IPS-11a (cell line): ENCODE measurements around the gene GAREM2.
"Not testable (repeated sequence)": the region's sequence is repeated elsewhere in the genome, so short reads cannot be mapped to it uniquely, and the experiment has no call there.

Experiments
- H3K4me3 ChIP-seq: one replicate; pipeline ENCODE4 v1.5.1; 2013; ENCODE audit warnings: low read depth, low read length, control low read depth

The GAREM2 gene

DNA sequence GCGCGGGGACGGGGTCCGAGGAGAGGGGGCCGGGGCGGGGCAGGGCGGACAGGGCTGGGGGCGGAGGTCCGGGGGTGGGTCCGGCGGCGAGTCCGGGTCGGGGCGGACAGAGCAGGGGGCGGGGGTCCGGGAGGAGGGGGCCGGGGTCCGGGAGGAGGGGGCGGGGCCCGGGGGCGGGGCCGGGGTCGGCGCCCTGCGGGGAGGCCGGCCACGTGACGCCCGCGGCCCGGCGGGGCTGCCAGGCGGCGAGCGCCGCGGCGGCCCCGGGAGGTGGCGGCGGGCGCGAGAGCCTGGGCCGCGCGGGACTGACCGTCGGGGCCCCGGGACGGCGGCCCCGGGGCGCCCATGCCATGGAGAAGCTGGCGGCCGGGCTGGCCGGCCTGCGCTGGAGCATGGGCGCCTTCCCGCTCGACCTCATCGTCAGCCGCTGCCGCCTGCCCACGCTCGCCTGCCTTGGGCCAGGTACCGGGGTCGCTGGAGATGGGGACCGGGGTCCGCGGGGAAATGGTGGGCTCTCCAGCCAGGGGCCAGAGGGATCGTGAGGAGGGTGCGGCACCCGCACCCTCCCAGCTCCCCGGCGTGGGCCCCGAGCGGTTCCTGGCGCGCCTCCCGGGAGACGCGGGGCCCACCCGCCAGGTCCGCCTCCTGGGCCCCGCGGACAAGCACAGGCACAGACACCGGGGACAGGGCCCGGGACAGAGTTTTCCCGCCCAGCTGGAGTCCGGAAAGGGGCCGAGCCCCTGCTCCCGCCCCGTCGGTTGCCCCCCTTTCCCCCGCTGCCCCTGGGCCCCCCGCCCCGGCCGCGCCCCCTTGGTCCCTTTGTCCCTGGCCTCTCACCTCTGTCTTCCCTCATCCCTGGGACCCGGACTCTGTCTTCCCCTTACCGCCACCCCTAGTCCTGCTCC, at the start of gene GAREM2:
GAREM2 (plus strand) TSS at position 218 of the 905 bp plus-strand sequence; CDS start at position 351, 133 bp downstream.
- peak within 1 kb of the TSS; percentile 60 for H3K4me3 ChIP-seq

DNA sequence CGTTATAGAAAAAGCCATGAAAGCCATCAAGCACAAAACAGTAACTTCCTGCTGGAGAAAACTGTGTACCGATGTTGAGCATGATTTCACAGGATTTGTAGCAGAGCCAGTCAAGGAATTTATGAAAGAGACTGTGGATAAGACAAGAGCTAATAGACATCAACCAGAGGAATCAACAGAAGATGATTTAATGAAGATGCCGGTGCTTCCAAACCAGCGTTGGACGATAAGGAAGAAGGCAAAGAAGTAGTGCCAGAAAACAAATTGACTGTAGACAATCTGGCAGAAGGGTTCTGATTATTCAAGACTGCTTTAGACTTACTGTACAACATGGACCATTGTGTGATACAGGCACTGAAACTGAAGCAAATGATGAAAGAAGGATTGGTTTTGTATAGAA, 49.5 kb upstream of the GAREM2 start:
- no peak overlapping the region for H3K4me3 ChIP-seq

DNA sequence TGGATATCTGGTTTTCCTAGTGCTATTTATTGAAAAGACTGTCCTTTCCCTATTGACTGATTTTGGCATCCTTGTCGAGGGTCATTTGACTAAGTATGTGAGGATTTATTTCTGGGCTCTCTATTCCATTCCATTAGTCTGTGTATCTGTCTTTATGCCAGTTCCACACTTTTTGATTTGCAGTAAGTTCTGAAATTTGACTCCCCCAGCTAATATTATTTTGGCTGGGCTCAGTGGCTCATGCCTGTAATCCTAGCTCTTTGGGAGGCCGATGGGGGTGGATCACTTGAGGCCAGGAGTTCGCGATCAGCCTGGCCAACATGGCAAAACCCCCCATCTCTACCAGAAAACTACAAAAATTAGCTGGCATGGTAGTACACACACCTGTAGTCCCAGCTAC, 46.8 kb upstream of the GAREM2 start:
- no peak overlapping the region for H3K4me3 ChIP-seq

DNA sequence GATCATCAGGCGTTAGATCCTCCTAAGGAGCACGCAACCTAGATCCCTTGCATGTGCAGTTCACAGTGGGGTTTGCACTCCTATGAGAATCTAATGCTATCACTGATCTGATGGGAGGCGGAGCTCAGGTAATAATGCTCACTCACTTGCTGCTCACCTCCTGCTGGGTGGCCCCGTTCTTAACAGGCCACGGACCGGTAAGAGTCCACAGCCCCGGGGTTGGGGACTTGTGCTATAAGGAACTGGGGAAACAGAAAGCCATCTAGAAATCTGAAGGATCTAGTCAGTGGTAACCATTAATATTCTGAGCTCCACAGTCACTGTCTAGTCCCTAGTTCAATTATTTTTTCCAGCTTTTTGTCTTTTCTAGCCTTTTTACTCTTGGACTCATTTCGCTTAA, 44.7 kb upstream of the GAREM2 start:
- H3K4me3 ChIP-seq: no peak overlapping the region

DNA sequence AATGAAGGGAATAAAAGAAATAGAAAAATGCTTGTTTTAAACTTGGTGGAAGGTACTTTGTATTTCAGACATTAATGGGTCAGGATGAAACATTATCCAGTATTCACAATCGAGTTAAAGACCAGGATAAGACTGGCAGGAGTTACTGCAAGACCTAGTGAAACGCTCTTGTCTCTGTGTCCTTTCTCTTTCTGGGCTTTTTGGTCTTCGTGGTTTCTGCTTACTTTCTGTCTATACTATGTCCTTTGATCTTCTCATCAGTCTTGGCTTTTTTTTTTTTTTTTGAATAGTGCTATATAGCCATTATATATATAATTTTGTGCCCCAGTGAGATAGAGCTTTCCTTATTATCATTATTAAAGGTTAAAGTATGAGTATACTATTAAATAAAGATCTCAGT, 42.1 kb upstream of the GAREM2 start:
- no peak overlapping the region for H3K4me3 ChIP-seq

DNA sequence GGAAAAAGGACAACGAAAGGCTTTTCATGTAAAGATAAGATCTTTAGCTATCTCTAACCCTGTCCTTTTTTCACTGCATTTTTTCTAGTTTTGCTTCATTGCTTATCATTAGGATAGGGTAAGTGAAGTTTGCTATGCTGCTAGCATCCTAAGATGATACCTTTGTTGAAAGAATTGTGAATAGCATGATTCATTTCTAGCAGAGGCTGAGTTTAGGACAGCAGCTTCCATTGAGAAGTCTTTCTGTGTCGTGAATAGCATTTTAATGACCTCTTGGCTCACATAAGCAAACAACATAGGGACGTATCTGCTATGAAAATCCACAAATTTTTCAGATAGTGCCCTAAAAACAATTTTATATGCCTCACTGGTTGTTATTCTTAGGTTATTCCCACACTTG, 36.4 kb upstream of the GAREM2 start:
- H3K4me3 ChIP-seq: no peak overlapping the region

DNA sequence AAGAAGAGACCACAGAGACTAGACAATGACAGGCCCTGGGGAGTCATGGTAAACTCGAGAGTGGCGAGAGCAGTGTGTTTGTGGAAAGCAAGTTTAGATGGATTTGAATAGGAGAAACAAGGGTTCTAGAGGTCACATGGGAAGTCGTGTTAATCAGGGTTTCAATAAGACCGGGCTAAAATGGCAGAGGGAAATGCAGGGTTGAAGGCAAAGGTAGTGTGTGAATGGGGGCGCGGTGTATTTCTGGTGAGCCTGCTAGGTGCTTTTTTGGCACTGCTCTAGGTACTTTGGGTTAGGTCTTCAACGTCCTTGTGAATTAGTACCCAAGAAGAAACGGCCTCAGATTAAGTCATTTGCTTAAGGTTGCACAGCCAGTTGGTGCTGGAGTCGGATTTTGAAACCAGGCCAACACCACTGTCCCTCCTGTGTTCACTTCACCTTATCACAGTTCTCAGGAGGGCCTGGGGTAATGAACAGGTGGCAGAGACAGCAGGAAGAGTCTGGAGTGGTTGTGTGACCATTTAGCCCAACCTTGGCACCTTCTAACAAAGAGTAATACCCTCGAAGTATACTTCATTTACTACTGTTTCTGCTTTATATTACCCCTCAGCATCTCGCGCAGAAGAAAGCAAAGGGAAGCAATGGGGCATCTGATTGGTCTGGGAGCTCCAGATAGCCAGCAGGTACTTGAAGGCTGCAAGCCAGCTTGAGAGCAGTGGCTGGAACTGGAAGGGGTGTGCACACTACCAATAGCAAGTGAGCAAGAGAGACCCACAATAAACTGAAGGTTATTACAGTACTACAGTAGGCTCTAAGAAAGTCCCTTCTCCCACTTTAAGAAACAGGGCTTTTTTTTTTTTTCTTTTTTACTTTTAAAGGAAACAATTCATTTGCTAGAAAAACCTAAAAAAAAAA, 33.4 kb upstream of the GAREM2 start:
- H3K4me3 ChIP-seq: no peak overlapping the region

DNA sequence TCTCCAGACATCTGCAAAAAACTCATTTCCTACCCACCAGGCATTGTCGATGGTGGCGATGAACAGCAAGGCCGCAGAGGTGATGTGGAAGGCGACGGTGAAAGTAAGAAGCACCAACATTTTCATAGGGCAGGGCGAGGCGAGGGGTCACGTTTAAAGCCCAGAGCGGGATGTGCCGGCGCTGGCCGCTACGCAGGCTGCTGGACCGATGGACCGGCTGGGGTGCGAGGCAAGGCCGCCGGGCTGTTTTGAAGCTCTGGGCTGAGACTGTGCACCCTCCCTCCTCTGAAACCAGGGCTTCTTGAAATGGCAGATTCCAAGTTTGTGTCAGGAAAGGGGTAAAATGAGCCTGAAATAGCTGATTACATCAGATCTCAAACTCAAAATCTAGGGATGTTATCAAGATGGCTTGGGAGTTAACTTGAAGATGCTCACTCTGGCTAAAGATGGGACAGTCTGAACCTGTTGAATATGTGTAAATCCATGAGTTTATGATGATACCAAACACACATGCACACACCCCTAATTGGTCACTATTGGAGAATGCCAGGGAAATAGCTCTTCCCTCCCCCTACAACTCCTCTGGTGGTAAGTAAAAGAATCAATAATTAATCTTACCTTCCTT, 31.6 kb upstream of the GAREM2 start:
- H3K4me3 ChIP-seq: no peak overlapping the region

DNA sequence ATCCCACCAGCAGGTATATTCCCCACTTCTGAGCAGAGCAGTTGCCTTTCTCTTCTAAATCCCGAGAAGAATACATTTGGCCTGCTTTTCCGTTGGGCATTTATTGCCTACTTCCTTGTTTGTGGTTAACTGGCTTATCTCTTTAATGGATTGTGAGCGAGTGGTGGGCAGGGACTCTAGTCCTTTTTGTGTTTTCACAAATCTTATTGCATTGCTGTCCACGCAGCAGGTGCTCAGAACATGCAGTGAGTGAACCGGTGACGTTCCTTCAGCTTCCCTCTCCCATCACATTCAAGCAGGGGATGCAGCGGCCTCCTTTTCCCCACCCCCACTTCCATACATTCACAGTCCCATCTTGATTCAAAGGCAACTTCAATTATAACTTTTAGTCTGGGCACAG, 28.9 kb upstream of the GAREM2 start:
- no peak overlapping the region for H3K4me3 ChIP-seq

DNA sequence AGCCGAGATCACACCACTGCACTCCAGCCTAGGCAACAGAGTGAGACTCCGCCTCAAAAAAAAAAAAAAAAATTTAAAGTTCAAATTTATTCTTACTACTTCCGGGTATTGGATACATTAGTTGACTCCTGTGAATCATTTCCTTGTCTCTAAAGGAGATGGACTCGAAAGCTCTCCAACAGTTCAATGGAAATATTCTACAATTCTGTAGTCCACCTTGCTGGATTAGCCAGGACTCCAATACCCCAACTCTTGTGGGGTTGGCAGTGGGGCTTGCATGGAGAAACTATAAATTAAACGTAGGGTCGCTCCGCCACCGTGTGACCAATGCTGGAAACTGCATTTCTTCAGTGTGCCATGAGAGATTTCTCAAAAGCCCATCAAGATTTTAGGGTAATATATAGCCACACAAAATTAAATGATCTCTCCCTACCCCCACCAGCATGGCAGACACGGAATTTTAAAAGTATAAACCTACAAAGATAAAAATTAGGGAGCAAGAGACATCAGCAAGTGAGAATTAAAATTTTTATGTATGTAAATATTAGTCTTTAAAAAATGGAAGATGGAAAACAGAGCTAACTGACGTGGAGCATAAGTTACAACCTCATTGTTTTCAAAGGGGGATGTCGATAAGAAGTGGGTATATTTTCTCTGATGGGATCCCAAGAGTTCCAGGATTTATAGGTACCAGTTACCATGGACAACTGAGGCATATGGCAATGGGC, 27.8 kb upstream of the GAREM2 start:
- no peak overlapping the region for H3K4me3 ChIP-seq

DNA sequence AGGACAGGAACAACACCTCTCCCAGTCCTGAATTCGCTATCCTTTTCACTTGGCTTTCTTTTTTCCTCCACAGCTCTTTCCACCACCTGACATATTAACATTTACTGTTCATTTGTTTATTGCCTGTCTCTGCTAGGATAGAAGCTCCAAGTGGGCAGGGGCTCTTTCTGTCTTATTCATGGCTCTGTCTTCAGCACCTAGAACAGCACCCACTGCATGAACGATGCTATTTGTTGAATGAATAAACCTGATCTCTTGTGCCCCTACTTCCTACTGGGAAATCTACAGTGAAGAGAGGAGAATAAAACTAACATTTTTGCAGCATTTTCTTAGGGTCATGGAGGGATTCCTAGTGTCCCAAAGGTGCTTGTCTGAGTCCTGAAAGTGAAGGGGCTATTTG, 24.4 kb upstream of the GAREM2 start:
- no peak overlapping the region for H3K4me3 ChIP-seq

DNA sequence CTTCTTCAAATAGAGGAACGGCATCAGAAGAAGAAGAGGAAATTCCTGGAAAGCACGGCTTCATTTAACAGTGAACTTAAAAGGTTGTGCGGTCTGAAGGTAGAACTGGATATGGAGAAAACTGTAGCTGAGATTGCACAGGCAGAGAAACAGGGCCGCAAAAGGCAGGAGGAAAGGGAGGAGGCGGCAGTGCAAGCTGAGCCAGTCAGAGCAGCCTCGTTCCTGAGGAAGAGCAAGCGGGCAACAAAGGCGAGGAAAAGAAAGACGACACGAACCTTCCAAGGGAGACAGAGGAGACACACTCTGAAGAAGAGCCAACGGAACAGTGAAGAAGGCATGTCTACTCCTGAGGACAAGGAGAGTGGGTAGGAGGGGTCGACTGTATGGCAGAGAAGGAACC, 22.6 kb upstream of the GAREM2 start:
- H3K4me3 ChIP-seq: no peak overlapping the region

DNA sequence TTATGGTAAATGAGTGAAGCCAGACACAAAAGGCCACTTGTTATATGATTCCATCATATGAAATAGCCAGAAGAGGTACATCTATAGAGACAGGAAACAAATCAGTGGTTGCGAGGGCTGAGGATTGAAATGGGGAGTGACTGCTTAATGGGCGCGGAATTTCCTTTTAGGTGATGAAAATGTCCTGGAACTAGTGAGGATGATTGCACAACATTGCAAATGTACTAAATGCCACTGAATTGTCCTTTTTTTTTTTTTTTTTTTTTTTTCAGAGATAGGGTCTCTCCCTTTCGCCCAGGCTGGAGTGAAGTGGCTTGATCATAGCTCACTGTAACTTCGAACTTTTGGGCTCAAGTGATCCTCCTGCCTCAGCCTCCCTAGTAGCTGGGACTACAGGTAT, 15.3 kb upstream of the GAREM2 start:
- no peak overlapping the region for H3K4me3 ChIP-seq

DNA sequence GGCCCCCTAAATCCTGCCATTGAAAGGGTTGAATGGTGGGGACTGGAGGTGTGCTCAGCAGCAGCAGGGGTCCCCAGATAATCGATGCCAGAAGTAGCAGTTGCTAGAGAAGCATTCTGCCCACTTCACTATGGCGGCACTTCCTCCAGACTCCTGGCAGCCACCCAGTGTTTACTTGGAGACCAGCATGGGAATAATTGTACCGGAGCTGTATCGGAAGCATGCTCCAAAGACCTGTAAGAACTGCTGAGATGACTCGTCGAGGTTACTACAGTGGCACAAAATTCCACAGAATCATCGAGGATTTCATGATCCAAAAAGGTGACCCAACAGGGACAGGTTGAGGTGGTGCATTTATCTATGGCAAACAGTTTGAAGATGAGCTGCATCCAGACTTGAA, 11.0 kb upstream of the GAREM2 start:
- no peak overlapping the region for H3K4me3 ChIP-seq

DNA sequence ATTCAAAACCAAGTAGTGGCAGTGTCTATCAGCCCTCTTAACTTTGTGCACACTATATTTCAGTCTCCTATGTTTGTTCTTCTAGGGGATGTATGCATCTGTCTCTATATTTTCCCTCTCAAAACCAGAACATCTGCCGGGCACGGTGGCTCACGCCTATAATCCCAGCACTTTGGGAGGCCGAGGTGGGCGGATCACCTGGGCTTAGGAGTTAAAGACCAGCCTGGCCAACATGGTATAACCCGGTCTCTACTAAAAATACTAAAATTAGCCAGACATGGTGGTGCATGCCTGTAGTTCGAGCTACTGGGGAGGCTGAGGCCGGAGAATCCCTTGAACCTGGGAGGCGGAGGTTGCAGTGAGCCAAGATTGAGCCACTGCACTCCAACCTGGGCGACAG, 9.9 kb upstream of the GAREM2 start:
- H3K4me3 ChIP-seq: no peak overlapping the region

DNA sequence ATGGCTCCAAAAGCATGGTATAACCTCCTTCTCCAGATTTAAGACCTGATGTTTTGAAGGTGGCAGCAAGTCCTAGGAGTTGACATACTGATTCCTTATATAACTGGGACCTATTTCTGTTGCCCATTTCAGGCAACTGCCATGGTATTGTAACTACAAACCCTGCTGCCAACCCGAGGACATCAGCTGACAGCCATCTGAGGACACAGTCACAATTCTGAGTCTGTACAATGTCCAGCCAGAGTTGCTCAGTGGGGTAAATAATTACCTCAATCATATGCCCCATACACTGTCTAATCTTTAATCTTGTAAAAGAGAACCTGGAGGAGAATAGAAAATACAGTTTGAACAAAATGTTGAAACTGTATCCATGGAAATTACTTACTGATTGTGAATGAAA, 8.7 kb upstream of the GAREM2 start:
- no peak overlapping the region for H3K4me3 ChIP-seq

DNA sequence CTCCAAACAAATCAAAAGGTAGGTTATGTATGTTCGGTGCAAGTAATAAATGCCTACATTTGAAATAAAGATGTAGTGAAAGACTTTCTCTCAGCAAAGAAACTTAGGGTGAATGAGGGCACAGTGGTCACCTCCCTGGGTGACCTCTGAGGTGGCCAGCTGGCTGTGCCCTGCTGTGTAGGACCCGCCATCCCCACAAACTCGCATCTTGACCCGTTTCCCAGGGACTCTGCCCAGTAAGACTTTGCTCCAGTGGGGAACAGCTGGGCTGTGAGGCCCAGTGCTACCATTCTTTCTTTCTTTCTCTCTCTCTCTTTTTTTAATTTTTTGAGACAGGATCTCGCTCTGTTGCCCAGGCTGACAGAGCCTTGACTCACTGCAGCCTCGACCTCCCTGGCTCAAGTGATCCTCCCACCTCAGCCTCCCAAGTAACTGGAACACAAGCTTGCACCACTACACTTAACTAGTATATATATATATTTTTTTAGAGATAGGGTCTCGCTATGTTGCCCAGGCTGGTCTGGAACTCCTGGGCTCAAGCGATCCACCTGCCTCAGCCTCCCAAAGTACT, 8.2 kb upstream of the GAREM2 start:
- no peak overlapping the region for H3K4me3 ChIP-seq

DNA sequence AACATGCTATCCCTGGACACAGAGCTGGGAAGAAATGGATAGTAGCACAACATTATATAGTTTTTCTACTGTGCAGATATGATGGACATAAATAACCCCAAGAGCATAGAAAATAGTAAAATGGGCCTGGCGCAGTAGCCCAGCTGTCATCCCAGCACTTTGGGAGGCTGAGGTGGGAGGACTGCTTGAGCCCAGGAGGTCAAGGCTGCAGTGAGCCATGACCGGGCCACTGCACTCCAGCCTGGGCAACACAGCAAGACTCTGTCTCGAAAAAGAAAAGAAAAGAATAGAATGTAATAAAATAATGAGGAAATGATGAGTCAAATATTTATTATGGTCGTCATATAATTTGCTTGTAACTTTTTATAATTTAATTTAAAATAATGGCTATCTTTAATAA, 7.5 kb upstream of the GAREM2 start:
- no peak overlapping the region for H3K4me3 ChIP-seq

DNA sequence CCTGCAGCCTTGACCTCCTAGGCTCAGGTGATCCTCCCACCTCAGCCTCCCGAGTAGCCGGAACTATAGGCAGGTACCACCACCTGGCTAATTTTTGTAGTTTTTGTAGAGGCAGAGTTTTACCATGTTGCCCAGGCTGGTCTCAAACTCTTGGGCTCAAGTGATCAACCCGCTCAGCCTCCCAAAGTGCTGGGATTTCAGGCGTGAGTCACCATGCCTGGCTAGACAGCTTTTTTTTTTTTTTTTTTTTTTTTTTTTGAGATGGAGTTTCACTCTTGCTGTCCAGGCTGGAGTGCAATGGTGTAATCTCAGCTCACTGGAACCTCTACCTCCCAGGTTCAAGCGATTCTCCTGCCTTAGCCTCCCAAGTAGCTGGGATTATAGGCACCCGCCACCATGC, 6.3 kb upstream of the GAREM2 start:
- not testable (repeated sequence) for H3K4me3 ChIP-seq

DNA sequence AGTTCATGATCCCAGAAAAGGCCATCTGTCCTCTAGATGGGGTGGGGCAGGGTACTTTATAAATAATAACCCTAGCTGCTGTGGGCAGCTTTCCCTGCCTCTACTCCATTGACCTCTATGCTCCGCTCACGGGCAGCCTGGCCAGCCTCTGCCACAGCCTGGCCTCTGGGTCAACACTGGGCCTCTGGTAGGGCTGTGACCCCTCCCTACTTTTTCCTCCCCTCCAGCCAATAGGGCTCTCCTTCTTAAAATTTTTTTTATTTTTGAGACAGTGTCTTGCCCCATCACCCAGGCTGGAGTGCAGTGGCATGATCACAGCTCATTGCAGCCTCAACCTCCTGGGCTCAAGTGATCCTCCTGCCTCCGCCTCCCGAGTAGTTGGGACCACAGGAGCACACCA, 4.1 kb upstream of the GAREM2 start:
- no peak overlapping the region for H3K4me3 ChIP-seq
